Stimulated activated CD8-positive, alpha-beta memory T cell treated with anti-CD3 and anti-CD28 coated beads, Interleukin-15, amount 100 ng/mL, for 48 hours (primary cell): ENCODE measurements around the gene RAD51.

ENCODE experiments used
- DNase-seq, 2 donors: peaks; one replicate each; pipeline ENCODE4 v3.0.0-alpha.2; 2020; ENCODE audit warnings: low read depth in 2 of 2

RAD51 gene

GRCh38 chr15:40722354-40722753 is 27.4 kb downstream of the RAD51 start:
- no peak for DNase-seq

DNA sequence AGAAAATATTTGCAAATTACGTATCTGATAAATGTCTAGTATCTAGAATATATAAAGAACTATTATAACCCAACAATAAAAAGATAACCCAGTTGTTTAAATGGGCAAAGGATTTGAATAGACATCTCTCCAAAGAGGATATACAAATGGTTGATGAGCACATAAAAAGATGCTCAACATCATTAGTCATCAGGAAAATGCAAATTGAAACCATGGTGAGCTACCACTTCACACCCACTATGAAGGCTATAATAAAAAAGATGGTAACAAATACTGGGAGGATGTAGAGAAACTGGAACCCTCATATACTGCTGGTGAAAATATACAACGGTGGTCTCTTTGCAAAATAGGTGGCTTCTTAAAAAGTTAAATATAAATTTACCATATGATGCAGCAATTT is 28.0 kb downstream of the RAD51 start:
- DNase-seq: no peak

DNA sequence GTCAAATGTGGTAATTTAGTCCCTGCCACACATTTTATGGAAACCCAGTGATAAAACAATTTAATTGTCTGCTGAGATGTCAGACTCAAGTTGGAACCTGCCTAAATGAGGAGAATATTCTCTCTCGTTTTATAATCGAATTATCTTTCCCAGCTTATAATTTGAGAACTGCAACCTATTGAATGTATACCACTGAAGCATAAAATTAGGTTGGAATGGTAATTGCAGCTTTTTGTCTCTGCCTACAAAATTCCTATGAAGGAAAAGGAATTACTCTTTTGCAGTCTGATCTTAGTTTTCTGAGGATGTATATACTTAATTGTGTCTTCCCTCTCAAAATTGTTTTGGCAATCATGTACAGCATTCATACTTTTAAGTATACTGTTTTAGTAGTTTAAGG is 28.9 kb downstream of the RAD51 start:
- DNase-seq: no peak

- DNase-seq: no peak
Observed at GRCh38 chr15:40731034-40731433, 36.1 kb downstream of the RAD51 start.

GRCh38 chr15:40736575-40736974 is 41.6 kb downstream of the RAD51 start:
- DNase-seq: no peak

DNA sequence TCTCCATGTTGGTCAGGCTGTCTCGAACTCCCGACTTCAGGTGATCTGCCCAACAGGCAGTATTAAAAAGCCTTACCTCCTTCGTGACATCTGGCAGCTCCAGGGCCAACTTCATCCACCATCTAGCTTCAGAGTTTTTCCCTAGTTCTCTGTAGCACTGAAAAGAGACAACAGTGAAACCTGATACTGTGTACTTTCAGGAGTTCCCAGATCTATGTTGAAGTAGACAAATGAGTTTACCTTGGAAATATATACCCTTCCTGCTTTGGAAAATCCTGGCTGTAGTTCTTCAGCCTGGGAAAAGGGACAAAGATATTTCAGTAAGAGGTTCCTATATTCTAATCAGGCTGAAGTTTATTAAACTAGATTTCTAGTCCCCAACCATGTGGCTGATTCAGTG is 42.1 kb downstream of the RAD51 start:
- no peak for DNase-seq

GRCh38 chr15:40739047-40739446 is 44.1 kb downstream of the RAD51 start:
- no peak for DNase-seq

GRCh38 chr15:40739854-40740253 is 44.9 kb downstream of the RAD51 start:
- no peak for DNase-seq

GRCh38 chr15:40743485-40743901 is 48.5 kb downstream of the RAD51 start:
- no peak for DNase-seq

DNA sequence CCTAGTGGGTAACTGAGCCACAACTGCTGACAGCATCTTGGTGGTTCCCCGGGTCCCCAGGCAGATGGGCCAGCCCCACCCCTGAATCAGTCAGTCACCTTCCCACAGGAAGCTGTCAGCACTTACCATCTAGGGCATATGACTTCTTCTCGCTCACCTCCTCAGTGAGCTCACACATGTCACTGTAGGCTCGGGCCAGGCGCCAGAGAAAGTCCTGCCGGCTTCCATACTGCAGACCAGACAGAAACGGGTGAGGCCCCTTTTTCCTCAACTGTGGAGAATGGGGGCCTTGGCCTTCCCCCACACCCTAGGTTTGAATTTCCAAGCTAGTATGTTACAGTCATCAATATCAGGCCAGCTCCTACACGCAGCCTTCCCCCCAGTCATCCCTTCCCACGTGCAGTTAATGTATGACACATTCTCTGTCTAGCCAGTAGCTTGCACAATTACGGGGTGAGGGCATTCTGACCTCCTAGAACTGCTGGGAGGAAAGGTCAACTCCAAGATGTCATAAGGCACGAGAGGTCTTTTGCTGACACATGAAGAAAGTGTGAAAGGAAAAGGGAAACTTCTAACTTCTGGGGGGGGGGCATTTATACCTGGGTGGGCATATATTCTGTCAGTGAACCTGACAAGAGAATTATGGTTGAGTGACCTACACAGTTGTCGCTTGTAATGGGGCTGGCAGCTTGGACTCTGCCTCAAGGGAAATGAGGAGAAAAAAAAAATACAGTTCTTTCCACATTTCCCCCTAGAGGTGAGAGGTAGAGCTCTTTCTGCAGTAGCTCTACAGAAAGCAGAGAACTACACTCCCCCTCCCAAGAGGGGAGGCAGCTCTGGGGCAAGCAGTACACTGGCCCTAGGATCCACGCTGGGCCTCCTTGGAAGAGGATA is 49.2 kb downstream of the RAD51 start:
- DNase-seq: peak; percentile 61 to 69

- DNase-seq: no peak
Observed at GRCh38 chr15:40744815-40745152, 49.8 kb downstream of the RAD51 start.

GRCh38 chr15:40746916-40747418 is 52.0 kb downstream of the RAD51 start:
- DNase-seq: no peak

- no peak for DNase-seq
Observed at GRCh38 chr15:40747685-40748631, 53.0 kb downstream of the RAD51 start.

GRCh38 chr15:40749151-40749630 is 54.2 kb downstream of the RAD51 start:
- DNase-seq: no peak

- no peak for DNase-seq
Observed at GRCh38 chr15:40750885-40751284, 55.9 kb downstream of the RAD51 start.

- no peak for DNase-seq
Observed at GRCh38 chr15:40751745-40752144, 56.8 kb downstream of the RAD51 start.

DNA sequence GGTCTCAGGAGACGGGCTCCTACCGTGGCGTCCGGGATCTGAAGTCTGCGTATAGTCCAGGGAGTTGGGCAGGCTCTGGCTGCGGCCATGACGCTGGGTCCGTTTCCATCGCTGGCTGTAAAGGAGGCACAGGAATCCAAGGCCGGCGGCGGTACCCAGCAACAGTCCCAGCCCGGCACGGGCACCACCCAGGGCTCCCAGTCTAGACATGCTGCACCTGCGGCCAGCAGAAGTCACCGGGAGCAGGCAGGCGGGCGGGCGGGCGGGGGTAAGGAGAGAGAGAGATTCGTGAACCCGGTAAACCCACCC is 59.6 kb downstream of the RAD51 start:
- no peak for DNase-seq

GRCh38 chr15:40754883-40755811 is 60.2 kb downstream of the RAD51 start, which contains the start of gene RMDN3:
RMDN3 (minus strand) TSS chr15:40755254; CDS start chr15:40754783, 471 bp downstream.
- peak; percentile 87 to 89 for DNase-seq

DNA sequence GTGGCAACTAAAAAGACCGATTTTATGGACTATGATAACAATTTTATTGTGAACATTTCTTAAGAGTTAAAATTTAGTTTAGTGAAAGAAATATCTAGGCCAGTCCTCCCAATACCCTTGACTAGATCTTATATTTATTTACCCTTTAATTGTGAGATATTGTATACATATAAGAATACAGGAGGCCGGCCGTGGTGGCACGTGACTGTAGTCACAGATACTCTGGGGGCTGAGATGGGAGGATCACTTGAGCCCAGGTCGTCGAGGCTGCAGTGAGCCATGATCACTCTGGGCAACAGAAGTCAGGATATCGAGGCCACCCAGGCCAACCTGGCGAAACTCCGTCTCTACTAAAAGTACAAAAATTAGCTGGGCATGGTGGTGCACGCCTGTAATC is 60.8 kb downstream of the RAD51 start:
- DNase-seq: no peak

DNA sequence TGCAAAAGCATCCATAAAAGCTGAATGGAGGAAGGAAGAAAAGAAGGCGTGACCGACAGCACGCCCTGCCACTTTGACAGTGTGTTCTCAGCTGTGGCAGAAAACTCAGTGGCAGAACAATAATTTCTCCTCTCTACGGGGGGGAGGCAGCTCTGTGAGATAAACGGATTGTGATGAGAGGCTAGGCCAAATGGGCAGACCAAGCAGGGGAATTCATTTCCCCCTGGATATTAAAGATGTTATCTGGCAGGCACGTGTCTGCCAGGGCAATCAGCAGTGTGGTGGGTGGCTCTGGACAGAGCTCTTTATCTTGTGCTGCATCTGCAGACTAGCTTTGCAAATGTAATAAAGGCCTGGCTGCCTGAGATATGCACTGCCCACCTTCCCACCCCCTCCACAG is 62.0 kb downstream of the RAD51 start:
- no peak for DNase-seq

DNA sequence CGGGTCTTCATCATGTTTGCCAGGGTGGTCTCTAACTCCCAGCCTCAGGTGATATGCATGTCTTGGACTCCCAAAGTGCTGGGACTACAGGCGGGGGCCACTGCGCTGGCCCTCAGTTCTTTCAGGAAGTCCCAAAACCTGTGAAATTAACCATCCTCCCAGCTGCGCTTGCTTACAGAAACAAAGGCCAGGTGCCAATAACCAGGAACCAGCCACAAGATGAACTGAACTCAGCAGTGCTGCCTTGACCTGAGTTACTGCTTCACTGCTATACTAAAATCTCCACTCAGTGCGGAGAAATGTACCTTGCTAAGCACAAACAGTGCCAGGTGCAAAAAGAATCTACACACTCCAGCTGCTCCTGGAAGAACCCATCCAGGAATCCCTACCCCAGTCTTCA is 65.0 kb downstream of the RAD51 start:
- no peak for DNase-seq
